ENCODE results near the gene PKD1.

PKD1 gene

DNA sequence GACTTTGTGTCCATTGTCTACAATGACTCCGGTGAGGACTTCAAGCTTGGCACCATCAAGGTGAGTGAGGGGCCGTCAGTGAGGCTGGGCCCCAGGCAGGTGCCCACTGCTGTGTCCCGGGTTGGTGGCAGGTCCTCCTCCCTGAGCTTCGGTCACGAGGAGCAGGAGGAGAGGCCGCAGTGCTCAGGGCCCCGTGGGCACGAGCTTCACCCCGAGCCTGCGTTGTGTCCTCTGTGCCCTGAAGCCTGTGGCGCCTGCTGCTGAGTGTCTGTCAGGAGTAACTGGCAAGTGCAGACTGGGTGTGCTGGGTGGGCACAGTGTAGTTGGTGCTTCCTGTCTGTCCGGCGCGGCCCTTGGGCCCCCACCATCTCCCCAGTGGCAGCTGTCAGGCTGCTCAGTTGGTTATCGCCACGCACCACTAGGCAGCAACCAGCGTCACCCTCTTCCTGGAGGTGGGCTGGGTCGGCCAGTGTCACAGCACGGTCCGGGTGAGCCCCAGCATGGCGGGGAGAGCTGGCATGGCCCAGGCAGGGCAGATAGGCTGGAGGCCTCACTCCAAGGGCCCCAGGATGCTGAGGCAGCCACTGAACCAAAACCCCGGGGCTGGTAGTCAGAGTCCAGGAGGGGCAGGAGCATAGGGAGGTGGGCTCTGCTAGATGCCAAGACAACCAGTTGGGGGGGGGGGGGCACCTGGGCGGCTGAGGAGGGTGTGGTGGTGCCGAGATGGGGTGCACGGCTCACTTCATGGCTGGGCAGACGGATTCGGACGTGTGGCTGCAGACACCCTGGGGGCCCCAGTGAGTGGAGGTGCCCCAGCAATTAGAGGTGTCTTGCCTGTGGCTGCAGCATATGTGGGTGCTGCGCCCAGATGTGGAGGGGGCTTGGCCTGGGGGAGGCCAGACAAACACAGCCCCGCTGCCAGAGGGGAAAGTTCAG lies 48.6 kb downstream of the PKD1 start:
- TF ChIP-seq GATA3 (IDR thresholded peaks at IDR 0.05; ENCODE audit: low read depth, low read length) = no peak

DNA sequence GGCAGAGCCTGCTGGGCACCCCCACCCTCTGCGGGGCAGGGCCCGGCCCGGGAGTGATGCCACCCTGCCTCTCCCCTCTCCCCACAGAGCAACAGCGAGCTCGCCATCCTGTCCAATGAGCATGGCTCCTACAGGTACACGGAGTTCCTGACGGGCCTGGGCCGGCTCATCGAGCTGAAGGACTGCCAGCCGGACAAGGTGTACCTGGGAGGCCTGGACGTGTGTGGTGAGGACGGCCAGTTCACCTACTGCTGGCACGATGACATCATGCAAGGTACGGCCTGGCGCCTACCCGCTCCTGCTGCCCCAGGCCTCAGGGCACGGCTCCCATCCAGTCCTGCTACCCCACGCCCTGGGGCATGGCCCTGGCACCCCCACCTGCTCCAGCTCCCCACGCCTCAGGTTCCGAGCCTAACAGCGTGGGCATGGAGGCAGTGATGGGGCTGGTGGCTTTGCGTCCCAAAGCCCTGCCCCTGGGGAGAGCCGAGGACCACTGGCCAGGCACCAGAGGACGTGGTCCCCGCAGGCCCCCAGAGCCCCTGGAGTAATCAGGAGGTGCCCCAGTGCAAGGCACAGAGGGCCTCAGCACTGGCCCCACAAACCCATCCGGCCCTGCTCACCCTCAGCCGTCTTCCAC lies 49.5 kb downstream of the PKD1 start:
- TF ChIP-seq GATA2 (IDR thresholded peaks at IDR 0.05; ENCODE audit: low read depth, low read length) (no peak), GATA3 (IDR thresholded peaks at IDR 0.05; ENCODE audit: low read depth, low read length) (no peak)

DNA sequence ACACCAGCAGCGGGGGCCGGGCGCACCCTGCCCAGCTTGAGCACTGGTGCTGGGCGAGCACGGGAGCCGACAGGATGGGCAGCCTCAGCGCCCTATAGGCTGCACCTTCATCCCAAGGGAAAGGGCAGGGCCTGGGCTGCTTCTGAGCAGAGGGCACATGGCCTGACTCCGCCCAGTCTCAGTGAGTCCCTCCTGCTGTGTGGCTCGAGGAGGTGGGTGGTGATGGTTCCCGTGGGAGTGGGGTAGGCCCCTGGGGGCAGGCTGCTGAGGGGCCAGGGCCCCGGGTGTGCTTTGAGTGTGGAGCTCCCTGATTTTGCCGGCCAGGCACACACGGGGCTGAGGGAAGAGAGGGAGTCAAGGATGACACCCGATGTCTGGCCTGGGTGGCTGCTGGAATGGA lies 50.0 kb downstream of the PKD1 start:
- TF ChIP-seq GATA2 (IDR thresholded peaks at IDR 0.05; ENCODE audit: low read depth, low read length) (no peak), GATA3 (IDR thresholded peaks at IDR 0.05; ENCODE audit: low read depth, low read length) (no peak)

DNA sequence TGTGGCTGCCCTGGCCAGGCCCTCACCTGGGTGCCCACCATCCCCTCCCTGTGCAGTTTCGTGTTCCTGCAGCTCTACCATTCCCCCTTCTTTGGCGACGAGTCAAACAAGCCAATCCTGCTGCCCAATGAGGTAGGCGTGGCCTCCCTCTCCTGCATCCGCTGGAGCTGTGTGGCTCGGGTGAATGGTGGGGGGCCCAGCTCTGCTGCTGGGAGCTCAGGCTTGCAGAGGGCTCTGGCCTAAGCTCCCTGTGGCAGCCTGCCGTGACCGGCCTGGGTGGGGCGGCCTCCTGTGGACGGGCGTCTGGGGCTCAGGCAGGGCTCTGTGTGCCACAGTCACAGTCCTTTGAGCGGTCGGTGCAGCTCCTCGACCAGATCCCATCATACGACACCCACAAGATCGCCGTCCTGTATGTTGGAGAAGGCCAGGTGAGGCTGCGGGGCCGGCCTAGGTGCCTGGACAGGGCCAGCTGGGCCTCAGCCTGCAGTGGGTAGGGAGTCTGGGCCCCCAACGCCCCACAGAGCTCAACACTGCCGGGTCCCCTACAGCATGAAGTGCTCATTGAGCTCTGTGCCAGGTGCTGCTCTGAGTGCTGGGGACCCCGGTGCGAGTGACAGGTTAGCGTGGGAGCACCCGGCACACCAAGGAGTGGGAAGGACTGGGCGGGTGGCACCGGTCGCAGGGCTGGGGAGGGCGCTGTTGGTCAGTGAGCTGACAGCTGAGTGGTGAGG lies 50.6 kb downstream of the PKD1 start:
- TF ChIP-seq GATA2 (IDR thresholded peaks at IDR 0.05; ENCODE audit: low read depth, low read length) (no peak), GATA3 (IDR thresholded peaks at IDR 0.05; ENCODE audit: low read depth, low read length) (no peak)

DNA sequence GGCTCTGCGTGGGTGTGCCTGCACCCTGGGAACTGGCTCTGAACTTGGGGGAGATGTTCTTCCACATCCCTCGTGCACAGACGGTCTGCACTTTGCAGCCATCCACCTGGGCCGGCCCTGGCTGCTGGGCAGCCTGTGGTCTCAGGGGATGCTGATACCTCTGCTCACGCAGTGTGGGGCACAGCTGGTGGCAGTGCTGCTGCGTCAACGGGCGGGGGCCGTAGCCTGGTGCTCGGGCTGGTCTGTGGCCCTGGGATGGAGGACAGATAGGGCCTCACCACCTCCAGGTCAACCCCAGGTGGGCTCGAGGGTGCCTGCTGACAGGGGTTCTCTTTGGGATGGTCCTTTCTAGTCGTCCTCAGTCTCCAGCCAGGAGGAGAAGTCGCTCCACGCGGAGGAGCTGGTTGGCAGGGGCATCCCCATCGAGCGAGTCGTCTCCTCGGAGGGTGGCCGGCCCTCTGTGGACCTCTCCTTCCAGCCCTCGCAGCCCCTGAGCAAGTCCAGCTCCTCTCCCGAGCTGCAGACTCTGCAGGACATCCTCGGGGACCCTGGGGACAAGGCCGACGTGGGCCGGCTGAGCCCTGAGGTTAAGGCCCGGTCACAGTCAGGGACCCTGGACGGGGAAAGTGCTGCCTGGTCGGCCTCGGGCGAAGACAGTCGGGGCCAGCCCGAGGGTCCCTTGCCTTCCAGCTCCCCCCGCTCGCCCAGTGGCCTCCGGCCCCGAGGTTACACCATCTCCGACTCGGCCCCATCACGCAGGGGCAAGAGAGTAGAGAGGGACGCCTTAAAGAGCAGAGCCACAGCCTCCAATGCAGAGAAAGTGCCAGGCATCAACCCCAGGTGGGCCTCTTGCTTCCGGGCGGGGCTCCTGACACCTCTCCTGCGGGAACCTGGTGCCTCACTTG lies 51.6 kb downstream of the PKD1 start:
- TF ChIP-seq GATA3 (IDR thresholded peaks at IDR 0.05; ENCODE audit: low read depth, low read length) = no peak
- no peak for TF ChIP-seq GATA2 (IDR thresholded peaks at IDR 0.05; ENCODE audit: low read depth, low read length)

DNA sequence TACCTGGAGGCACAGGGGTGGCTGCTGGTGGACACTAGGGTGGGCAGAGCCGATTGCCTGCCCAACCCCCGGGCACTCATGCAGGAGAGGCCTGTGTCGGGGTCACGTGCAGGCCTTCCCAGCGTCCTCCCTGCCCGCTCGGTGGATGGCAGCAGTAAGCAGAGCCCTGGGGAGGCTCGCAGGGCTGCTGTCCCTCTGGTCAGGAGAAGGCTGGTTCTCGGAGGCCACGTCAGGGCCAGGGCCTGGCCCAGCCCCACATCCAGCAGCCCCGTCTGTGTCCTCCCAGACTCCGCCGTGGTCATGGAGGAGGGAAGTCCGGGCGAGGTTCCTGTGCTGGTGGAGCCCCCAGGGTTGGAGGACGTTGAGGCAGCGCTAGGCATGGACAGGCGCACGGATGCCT lies 52.3 kb downstream of the PKD1 start:
- TF ChIP-seq GATA2 (IDR thresholded peaks at IDR 0.05; ENCODE audit: low read depth, low read length) = no peak
- TF ChIP-seq GATA3 (IDR thresholded peaks at IDR 0.05; ENCODE audit: low read depth, low read length) = no peak

DNA sequence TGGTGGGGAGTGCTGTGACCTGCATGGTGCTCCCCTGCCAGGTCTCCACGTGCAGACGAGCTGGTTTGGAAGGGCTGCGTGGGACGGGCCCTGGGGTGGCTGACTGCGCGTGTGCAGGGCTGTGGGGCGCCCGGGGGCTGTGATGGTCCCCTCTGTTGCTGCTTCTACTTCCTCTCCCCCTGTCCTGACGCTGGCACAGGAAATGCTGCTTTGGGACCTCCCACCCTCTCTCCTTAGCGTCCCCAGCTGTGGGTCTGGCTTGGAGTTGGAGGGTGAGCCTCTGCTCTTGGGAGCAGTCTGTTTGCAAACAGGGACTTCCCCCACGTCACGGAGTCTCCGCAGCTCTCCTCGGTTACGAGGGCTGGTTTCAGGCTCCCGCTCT lies 52.7 kb downstream of the PKD1 start:
- TF ChIP-seq GATA2 (IDR thresholded peaks at IDR 0.05; ENCODE audit: low read depth, low read length) (no peak), GATA3 (IDR thresholded peaks at IDR 0.05; ENCODE audit: low read depth, low read length) (no peak)

DNA sequence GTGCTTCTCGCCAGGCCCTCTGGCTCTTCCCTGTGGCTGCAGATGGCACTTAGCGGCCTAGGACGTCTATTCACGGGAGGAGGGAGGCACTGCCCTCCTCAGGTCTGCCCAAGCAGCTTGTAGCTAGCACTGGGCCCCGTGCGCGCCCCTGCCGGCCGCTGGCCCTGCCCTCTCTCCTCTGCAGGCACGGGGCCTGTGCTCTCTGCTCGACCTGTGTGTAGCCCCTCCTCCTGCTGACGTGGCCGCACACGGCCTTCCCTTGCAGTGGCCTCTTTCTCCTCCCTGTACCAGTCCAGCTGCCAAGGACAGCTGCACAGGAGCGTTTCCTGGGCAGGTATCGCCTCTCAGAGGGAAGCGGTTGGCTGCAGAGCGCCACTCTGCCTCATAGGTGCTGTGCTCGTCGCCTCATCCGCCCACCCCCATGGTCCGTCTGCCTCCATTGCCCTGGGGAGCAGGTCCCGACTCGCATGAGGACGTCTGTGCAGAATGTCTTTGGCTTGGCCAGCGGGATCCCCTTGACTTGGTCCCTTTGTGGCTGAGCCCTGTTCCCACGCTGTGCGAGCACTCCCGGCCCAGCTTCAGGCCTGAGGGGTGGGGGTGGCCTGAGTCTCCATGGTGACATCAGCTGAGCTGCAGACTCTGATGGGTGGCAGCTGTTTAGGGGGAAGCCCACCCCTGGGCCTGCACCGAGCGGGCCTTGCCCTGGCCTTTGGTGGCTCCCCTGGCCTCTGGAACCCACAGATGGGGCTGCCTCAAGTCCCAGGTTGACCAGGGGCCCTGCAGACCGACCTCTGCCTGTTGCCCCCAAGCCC lies 53.3 kb downstream of the PKD1 start:
- TF ChIP-seq GATA3 (IDR thresholded peaks at IDR 0.05; ENCODE audit: low read depth, low read length) (no peak), GATA2 (IDR thresholded peaks at IDR 0.05; ENCODE audit: low read depth, low read length) (no peak)

DNA sequence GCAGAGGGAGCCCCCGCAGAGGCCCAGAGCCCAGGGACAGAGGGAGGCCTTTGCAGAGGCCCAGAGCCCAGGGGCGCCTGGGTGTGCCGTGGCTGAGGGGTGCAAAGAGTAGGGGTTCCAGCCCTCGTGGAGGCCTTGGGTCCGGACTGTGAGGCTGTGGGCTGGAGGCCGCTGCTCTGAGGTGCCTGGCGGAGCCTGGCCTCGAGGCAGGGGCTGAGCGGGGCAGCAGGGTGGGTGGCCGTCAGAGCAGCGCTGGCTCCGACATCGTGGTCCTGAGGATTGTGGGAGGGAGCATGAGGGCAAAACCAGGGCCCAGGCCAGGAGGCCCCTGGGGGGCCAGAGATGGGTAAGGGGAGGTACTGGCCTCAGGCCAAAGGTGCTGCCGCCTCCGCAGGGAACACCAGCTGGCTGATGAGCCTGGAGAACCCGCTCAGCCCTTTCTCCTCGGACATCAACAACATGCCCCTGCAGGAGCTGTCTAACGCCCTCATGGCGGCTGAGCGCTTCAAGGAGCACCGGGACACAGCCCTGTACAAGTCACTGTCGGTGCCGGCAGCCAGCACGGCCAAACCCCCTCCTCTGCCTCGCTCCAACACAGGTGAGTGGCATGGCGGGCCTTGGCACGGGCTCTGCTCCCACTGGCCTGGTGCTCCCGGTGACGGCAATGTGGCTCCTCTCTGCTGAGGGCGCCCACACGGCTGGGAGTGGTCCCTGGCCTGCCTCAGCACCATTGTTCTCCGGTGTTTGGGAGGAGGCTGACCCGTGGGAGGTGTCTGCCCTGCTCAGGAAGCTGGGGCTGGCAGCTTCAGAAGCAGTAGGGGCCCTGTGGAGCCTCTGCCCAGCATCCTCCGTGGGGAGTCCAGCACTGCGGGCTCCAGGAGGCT lies 54.3 kb downstream of the PKD1 start:
- TF ChIP-seq GATA3 (IDR thresholded peaks at IDR 0.05; ENCODE audit: low read depth, low read length) (no peak), GATA2 (IDR thresholded peaks at IDR 0.05; ENCODE audit: low read depth, low read length) (no peak)

DNA sequence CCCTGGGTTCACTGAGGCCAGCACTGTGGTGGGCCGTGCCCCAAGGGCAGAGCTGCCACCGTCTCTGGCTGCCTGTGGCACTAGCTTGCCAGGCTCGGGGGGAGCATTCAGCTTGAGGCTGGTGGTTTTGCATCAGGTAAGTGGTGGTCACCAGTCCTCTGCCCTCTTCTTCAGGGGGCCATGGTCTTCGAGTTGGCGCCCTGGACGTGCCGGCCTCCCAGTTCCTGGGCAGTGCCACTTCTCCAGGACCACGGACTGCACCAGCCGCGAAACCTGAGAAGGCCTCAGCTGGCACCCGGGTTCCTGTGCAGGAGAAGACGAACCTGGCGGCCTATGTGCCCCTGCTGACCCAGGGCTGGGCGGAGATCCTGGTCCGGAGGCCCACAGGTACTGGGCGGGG lies 55.7 kb downstream of the PKD1 start:
- TF ChIP-seq GATA3 (IDR thresholded peaks at IDR 0.05; ENCODE audit: low read depth, low read length) (no peak), GATA2 (IDR thresholded peaks at IDR 0.05; ENCODE audit: low read depth, low read length) (no peak)

DNA sequence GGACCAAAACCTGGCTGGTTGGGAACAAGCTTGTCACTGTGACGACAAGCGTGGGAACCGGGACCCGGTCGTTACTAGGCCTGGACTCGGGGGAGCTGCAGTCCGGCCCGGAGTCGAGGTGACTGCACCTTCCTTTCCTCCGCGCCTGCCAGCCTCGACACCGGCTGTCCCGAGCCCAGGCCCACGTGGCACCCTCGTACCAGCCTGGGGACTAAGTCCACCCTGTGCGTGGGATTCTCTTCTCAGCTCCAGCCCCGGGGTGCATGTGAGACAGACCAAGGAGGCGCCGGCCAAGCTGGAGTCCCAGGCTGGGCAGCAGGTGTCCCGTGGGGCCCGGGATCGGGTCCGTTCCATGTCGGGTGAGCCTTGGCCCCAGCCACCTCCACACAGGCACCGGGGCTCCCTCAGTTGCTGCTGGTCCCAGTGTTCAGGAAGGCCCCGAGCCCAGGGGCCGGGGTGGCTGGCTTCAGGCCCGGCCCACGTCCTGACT lies 56.3 kb downstream of the PKD1 start:
- TF ChIP-seq GATA3 (IDR thresholded peaks at IDR 0.05; ENCODE audit: low read depth, low read length) (no peak), GATA2 (IDR thresholded peaks at IDR 0.05; ENCODE audit: low read depth, low read length) (no peak)

DNA sequence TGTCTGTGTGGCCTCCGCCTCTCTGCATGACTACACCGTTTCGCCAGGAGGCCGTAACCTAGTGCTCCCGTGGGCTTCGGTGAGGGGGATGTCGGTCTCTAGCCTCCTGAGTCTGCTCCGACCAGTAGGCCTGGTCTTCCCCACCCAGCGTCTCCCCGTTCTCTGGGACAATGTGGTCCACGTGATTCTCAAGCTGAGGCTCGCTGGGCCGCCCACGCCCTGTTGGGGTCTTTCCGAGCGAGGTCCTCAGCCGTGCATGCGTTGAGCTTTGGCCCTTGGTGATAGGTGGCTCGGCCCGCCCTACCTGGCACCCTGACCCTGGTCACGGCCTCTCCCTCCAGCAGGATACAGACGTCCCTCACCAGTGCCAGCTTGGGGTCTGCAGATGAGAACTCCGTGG lies 57.0 kb downstream of the PKD1 start:
- TF ChIP-seq GATA2 (IDR thresholded peaks at IDR 0.05; ENCODE audit: low read depth, low read length) (no peak), GATA3 (IDR thresholded peaks at IDR 0.05; ENCODE audit: low read depth, low read length) (no peak)
